Measurements from ENCODE around the gene STIM2.

The STIM2 gene

GRCh38 chr4:27016551-27016950, 155.9 kb downstream of the STIM2 start:
- DNase-seq = no peak
- WGBS = 98% methylated on average over 3 of the region's 3 CpGs
- Histone ChIP-seq H3K18ac (ENCODE audit: low read depth in 1 of 2, low read length in 2 of 2) (no peak overlapping the region), H3K4me3 (ENCODE audit: insufficient read depth in 1 of 2, low read depth in 1 of 2, low read length in 2 of 2) (no peak overlapping the region), H4K91ac (ENCODE audit: low read length) (no peak overlapping the region), H2BK5ac (ENCODE audit: low read depth, low read length, poor library complexity, severe bottlenecking) (no peak overlapping the region), H3K23ac (ENCODE audit: low read length in 2 of 2) (no peak overlapping the region), H3K14ac (ENCODE audit: low read length in 2 of 2) (peak overlapping the region in 1 of 2 experiments; percentile 20), H3K4me1 (ENCODE audit: control insufficient read depth, insufficient read depth, low read depth, low read length) (no peaks in the 10 kb centered on the region), H3K4ac (ENCODE audit: low read depth in 1 of 2, low read length in 2 of 2) (no peak overlapping the region), H2BK120ac (ENCODE audit: low read depth, low read length) (no peak overlapping the region), H2BK12ac (ENCODE audit: low read length in 2 of 2) (no peak overlapping the region), H3K27ac (ENCODE audit: low read length, poor library complexity, severe bottlenecking) (no peak overlapping the region), H2AFZ (ENCODE audit: low read depth, low read length) (no peak overlapping the region), H4K8ac (ENCODE audit: low read length) (no peak overlapping the region), H3K9me3 (ENCODE audit: control insufficient read depth, low read length) (no peaks in the 10 kb centered on the region), H3K27me3 (ENCODE audit: control insufficient read depth in 1 of 2, insufficient read depth in 1 of 2, low read length in 2 of 2) (no peaks in the 10 kb centered on the region), H3K36me3 (ENCODE audit: control insufficient read depth in 1 of 2, insufficient read depth in 2 of 2, low read depth in 1 of 2, low read length in 2 of 2) (peaks cover 7 to 36% of the 10 kb centered on the region in 2 experiments), H3K4me2 (ENCODE audit: low read length, poor library complexity, severe bottlenecking) (no peak overlapping the region), H3K79me1 (replicated peaks; ENCODE audit: low read length, poor library complexity, severe bottlenecking) (no peaks in the 10 kb centered on the region), H3K9ac (ENCODE audit: low read length) (no peak overlapping the region), H2AK5ac (ENCODE audit: low read length, severe bottlenecking) (no peak overlapping the region), H2BK15ac (ENCODE audit: low read depth, poor library complexity, severe bottlenecking) (no peak overlapping the region)

GRCh38 chr4:27017623-27018022, 157.0 kb downstream of the STIM2 start:
- Histone ChIP-seq H3K27ac (ENCODE audit: low read length, poor library complexity, severe bottlenecking) (no peak overlapping the region), H2AFZ (ENCODE audit: low read depth, low read length) (no peak overlapping the region), H3K14ac (ENCODE audit: low read length in 2 of 2) (no peak overlapping the region), H3K9me3 (ENCODE audit: control insufficient read depth, low read length) (no peaks in the 10 kb centered on the region), H3K4me1 (ENCODE audit: control insufficient read depth, insufficient read depth, low read depth, low read length) (no peaks in the 10 kb centered on the region), H2BK12ac (ENCODE audit: low read length in 2 of 2) (peak overlapping the region in 1 of 2 experiments; percentile 42), H2AK5ac (ENCODE audit: low read length, severe bottlenecking) (no peak overlapping the region), H3K36me3 (ENCODE audit: control insufficient read depth in 1 of 2, insufficient read depth in 2 of 2, low read depth in 1 of 2, low read length in 2 of 2) (peaks cover 10 to 39% of the 10 kb centered on the region in 2 experiments), H4K8ac (ENCODE audit: low read length) (peak overlapping the region; percentile 24), H3K23ac (ENCODE audit: low read length in 2 of 2) (no peak overlapping the region), H3K27me3 (ENCODE audit: control insufficient read depth in 1 of 2, insufficient read depth in 1 of 2, low read length in 2 of 2) (no peaks in the 10 kb centered on the region), H3K18ac (ENCODE audit: low read depth in 1 of 2, low read length in 2 of 2) (no peak overlapping the region), H2BK15ac (ENCODE audit: low read depth, poor library complexity, severe bottlenecking) (no peak overlapping the region), H3K9ac (ENCODE audit: low read length) (no peak overlapping the region), H2BK5ac (ENCODE audit: low read depth, low read length, poor library complexity, severe bottlenecking) (no peak overlapping the region), H3K4me2 (ENCODE audit: low read length, poor library complexity, severe bottlenecking) (no peak overlapping the region), H3K4me3 (ENCODE audit: insufficient read depth in 1 of 2, low read depth in 1 of 2, low read length in 2 of 2) (no peak overlapping the region), H2BK120ac (ENCODE audit: low read depth, low read length) (no peak overlapping the region), H4K91ac (ENCODE audit: low read length) (no peak overlapping the region), H3K4ac (ENCODE audit: low read depth in 1 of 2, low read length in 2 of 2) (no peak overlapping the region), H3K79me1 (replicated peaks; ENCODE audit: low read length, poor library complexity, severe bottlenecking) (no peaks in the 10 kb centered on the region)
- DNase-seq = no peak
- WGBS = 95% methylated on average over 12 of the region's 12 CpGs

GRCh38 chr4:27018076-27018475, 157.4 kb downstream of the STIM2 start:
- Histone ChIP-seq H3K18ac (ENCODE audit: low read depth in 1 of 2, low read length in 2 of 2) (no peak overlapping the region), H2BK15ac (ENCODE audit: low read depth, poor library complexity, severe bottlenecking) (no peak overlapping the region), H4K8ac (ENCODE audit: low read length) (no peak overlapping the region), H3K4me1 (ENCODE audit: control insufficient read depth, insufficient read depth, low read depth, low read length) (no peaks in the 10 kb centered on the region), H3K9ac (ENCODE audit: low read length) (no peak overlapping the region), H3K9me3 (ENCODE audit: control insufficient read depth, low read length) (no peaks in the 10 kb centered on the region), H4K91ac (ENCODE audit: low read length) (no peak overlapping the region), H3K27ac (ENCODE audit: low read length, poor library complexity, severe bottlenecking) (no peak overlapping the region), H2BK120ac (ENCODE audit: low read depth, low read length) (no peak overlapping the region), H3K79me1 (replicated peaks; ENCODE audit: low read length, poor library complexity, severe bottlenecking) (no peaks in the 10 kb centered on the region), H2BK12ac (ENCODE audit: low read length in 2 of 2) (no peak overlapping the region), H3K4ac (ENCODE audit: low read depth in 1 of 2, low read length in 2 of 2) (no peak overlapping the region), H2AK5ac (ENCODE audit: low read length, severe bottlenecking) (no peak overlapping the region), H2AFZ (ENCODE audit: low read depth, low read length) (no peak overlapping the region), H2BK5ac (ENCODE audit: low read depth, low read length, poor library complexity, severe bottlenecking) (no peak overlapping the region), H3K27me3 (ENCODE audit: control insufficient read depth in 1 of 2, insufficient read depth in 1 of 2, low read length in 2 of 2) (no peaks in the 10 kb centered on the region), H3K4me3 (ENCODE audit: insufficient read depth in 1 of 2, low read depth in 1 of 2, low read length in 2 of 2) (no peak overlapping the region), H3K23ac (ENCODE audit: low read length in 2 of 2) (no peak overlapping the region), H3K14ac (ENCODE audit: low read length in 2 of 2) (no peak overlapping the region), H3K4me2 (ENCODE audit: low read length, poor library complexity, severe bottlenecking) (no peak overlapping the region), H3K36me3 (ENCODE audit: control insufficient read depth in 1 of 2, insufficient read depth in 2 of 2, low read depth in 1 of 2, low read length in 2 of 2) (peaks cover 12 to 44% of the 10 kb centered on the region in 2 experiments)
- no peak for DNase-seq
- 96% methylated on average over 4 of the region's 5 CpGs for WGBS

GRCh38 chr4:27018910-27019309, 158.3 kb downstream of the STIM2 start:
- no peaks in the 10 kb centered on the region for H3K4me1 ChIP-seq (ENCODE audit: control insufficient read depth, insufficient read depth, low read depth, low read length)
- no peaks in the 10 kb centered on the region for H3K79me1 ChIP-seq (replicated peaks; ENCODE audit: low read length, poor library complexity, severe bottlenecking)
- no peak overlapping the region for H3K27ac ChIP-seq (ENCODE audit: low read length, poor library complexity, severe bottlenecking)
- H2BK5ac ChIP-seq (ENCODE audit: low read depth, low read length, poor library complexity, severe bottlenecking) = no peak overlapping the region
- H3K14ac ChIP-seq (ENCODE audit: low read length in 2 of 2) = no peak overlapping the region
- no CpG with 5 or more reads among the region's 1 CpG for WGBS
- H3K9ac ChIP-seq (ENCODE audit: low read length) = no peak overlapping the region
- H3K18ac ChIP-seq (ENCODE audit: low read depth in 1 of 2, low read length in 2 of 2) = no peak overlapping the region
- no peak overlapping the region for H3K23ac ChIP-seq (ENCODE audit: low read length in 2 of 2)
- no peak overlapping the region for H2AK5ac ChIP-seq (ENCODE audit: low read length, severe bottlenecking)
- H3K4ac ChIP-seq (ENCODE audit: low read depth in 1 of 2, low read length in 2 of 2) = no peak overlapping the region
- H2BK120ac ChIP-seq (ENCODE audit: low read depth, low read length) = no peak overlapping the region
- no peaks in the 10 kb centered on the region for H3K27me3 ChIP-seq (ENCODE audit: control insufficient read depth in 1 of 2, insufficient read depth in 1 of 2, low read length in 2 of 2)
- peaks cover 12 to 49% of the 10 kb centered on the region in 2 experiments for H3K36me3 ChIP-seq (ENCODE audit: control insufficient read depth in 1 of 2, insufficient read depth in 2 of 2, low read depth in 1 of 2, low read length in 2 of 2)
- H2BK15ac ChIP-seq (ENCODE audit: low read depth, poor library complexity, severe bottlenecking) = no peak overlapping the region
- no peak overlapping the region for H3K4me2 ChIP-seq (ENCODE audit: low read length, poor library complexity, severe bottlenecking)
- no peak overlapping the region for H4K8ac ChIP-seq (ENCODE audit: low read length)
- no peak overlapping the region for H3K4me3 ChIP-seq (ENCODE audit: insufficient read depth in 1 of 2, low read depth in 1 of 2, low read length in 2 of 2)
- no peaks in the 10 kb centered on the region for H3K9me3 ChIP-seq (ENCODE audit: control insufficient read depth, low read length)
- H2AFZ ChIP-seq (ENCODE audit: low read depth, low read length) = no peak overlapping the region
- DNase-seq = no peak
- H4K91ac ChIP-seq (ENCODE audit: low read length) = no peak overlapping the region
- no peak overlapping the region for H2BK12ac ChIP-seq (ENCODE audit: low read length in 2 of 2)

Data from mesenchymal stem cell (in vitro differentiated cells and primary cell).